Measurements from ENCODE around the gene TNKS2. TPM values are rescaled to one million over a fixed set of nuclear protein-coding genes. Genes with fewer than 3 reads are reported as not detected.
A peak's percentile ranks its signal among the peaks of the same experiment; 100 is the strongest.

Gene TNKS2
- total and polyA plus RNA-seq, 2 of the 13 experiments (the other 11 are each of a cell fraction or from before 2014, with no cell fraction given) = 15.2 to 19.4 TPM

DNA sequence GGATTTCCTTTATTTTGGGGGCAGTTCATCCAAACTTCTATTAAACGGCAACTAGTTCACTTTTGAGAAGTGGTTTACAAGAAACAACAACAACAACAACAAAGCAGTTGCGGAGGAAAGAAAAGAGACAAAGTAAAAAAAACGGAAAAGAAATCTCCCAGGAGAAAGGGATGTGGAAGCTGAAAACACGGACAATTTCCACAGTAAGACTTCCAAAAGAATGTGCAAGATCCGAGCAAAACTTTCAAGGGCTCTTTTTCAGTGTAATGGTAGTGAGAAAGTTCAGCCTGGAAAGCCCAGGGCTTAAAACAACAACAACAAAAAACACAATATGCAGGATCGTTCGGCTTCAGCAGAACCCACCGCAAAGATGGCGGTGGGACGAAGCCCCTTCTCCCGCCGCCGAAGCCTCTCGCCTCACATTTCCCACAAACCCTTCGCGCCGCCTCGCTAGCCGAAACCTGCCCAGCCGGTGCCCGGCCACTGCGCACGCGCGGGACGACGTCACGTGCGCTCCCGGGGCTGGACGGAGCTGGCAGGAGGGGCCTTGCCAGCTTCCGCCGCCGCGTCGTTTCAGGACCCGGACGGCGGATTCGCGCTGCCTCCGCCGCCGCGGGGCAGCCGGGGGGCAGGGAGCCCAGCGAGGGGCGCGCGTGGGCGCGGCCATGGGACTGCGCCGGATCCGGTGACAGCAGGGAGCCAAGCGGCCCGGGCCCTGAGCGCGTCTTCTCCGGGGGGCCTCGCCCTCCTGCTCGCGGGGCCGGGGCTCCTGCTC, at the start of gene TNKS2 (continued):
- TF ChIP-seq, protein P1, sequence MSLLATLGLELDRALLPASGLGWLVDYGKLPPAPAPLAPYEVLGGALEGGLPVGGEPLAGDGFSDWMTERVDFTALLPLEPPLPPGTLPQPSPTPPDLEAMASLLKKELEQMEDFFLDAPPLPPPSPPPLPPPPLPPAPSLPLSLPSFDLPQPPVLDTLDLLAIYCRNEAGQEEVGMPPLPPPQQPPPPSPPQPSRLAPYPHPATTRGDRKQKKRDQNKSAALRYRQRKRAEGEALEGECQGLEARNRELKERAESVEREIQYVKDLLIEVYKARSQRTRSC (CRISPR knock-in tag; IDR thresholded peaks at IDR 0.05; ENCODE audit: low read depth) = 0 out of 2 replicates have a peak, but pooled peaks have one; percentile 63
- TF ChIP-seq ZNF235 (CRISPR knock-in tag; IDR thresholded peaks at IDR 0.05; ENCODE audit: borderline replicate concordance) = peak; percentile 98
- TF ChIP-seq ARNTL (CRISPR knock-in tag; IDR thresholded peaks at IDR 0.05) = peak; percentile 85
- TF ChIP-seq MXI1 (IDR thresholded peaks at IDR 0.05; ENCODE audit: borderline replicate concordance, low read depth, low read length) = peak; percentile 79; the same call in 1 of the 3 replicates
- TF ChIP-seq YEATS2 (CRISPR knock-in tag; IDR thresholded peaks at IDR 0.05; ENCODE audit: borderline replicate concordance) = peak; percentile 81
- TF ChIP-seq REL (CRISPR knock-in tag; conservative IDR thresholded peaks at IDR 0.05) = no peak
- TF ChIP-seq, protein P2, sequence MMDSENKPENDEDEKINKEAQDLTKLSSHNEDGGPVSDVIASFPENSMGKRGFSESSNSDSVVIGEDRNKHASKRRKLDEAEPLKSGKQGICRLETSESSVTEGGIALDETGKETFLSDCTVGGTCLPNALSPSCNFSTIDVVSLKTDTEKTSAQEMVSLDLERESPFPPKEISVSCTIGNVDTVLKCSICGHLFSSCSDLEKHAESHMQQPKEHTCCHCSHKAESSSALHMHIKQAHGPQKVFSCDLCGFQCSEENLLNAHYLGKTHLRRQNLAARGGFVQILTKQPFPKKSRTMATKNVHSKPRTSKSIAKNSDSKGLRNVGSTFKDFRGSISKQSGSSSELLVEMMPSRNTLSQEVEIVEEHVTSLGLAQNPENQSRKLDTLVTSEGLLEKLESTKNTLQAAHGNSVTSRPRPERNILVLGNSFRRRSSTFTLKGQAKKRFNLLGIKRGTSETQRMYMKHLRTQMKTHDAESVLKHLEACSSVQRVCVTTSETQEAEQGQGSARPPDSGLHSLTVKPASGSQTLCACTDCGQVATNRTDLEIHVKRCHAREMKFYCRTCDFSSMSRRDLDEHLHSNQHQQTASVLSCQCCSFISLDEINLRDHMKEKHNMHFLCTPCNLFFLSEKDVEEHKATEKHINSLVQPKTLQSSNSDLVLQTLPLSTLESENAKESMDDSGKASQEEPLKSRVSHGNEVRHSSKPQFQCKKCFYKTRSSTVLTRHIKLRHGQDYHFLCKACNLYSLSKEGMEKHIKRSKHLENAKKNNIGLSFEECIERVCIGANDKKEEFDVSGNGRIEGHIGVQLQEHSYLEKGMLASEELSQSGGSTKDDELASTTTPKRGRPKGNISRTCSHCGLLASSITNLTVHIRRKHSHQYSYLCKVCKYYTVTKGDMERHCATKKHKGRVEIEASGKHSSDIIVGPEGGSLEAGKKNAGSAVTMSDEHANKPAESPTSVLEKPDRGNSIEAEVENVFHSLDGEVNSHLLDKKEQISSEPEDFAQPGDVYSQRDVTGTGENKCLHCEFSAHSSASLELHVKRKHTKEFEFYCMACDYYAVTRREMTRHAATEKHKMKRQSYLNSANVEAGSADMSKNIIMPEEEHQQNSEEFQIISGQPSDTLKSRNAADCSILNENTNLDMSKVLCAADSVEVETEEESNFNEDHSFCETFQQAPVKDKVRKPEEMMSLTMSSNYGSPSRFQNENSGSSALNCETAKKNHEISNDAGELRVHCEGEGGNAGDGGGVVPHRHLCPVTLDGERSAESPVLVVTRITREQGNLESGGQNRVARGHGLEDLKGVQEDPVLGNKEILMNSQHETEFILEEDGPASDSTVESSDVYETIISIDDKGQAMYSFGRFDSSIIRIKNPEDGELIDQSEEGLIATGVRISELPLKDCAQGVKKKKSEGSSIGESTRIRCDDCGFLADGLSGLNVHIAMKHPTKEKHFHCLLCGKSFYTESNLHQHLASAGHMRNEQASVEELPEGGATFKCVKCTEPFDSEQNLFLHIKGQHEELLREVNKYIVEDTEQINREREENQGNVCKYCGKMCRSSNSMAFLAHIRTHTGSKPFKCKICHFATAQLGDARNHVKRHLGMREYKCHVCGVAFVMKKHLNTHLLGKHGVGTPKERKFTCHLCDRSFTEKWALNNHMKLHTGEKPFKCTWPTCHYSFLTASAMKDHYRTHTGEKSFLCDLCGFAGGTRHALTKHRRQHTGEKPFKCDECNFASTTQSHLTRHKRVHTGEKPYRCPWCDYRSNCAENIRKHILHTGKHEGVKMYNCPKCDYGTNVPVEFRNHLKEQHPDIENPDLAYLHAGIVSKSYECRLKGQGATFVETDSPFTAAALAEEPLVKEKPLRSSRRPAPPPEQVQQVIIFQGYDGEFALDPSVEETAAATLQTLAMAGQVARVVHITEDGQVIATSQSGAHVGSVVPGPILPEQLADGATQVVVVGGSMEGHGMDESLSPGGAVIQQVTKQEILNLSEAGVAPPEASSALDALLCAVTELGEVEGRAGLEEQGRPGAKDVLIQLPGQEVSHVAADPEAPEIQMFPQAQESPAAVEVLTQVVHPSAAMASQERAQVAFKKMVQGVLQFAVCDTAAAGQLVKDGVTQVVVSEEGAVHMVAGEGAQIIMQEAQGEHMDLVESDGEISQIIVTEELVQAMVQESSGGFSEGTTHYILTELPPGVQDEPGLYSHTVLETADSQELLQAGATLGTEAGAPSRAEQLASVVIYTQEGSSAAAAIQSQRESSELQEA (CRISPR knock-in tag; IDR thresholded peaks at IDR 0.05; ENCODE audit: not compliant biosample characterization) = peak; percentile 45
- TF ChIP-seq, protein P3, sequence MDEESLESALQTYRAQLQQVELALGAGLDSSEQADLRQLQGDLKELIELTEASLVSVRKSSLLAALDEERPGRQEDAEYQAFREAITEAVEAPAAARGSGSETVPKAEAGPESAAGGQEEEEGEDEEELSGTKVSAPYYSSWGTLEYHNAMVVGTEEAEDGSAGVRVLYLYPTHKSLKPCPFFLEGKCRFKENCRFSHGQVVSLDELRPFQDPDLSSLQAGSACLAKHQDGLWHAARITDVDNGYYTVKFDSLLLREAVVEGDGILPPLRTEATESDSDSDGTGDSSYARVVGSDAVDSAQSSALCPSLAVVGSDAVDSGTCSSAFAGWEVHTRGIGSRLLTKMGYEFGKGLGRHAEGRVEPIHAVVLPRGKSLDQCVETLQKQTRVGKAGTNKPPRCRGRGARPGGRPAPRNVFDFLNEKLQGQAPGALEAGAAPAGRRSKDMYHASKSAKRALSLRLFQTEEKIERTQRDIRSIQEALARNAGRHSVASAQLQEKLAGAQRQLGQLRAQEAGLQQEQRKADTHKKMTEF (CRISPR knock-in tag; IDR thresholded peaks at IDR 0.05) = peak; percentile 61; the same call in 1 of the 2 replicates
- TF ChIP-seq, protein P4, sequence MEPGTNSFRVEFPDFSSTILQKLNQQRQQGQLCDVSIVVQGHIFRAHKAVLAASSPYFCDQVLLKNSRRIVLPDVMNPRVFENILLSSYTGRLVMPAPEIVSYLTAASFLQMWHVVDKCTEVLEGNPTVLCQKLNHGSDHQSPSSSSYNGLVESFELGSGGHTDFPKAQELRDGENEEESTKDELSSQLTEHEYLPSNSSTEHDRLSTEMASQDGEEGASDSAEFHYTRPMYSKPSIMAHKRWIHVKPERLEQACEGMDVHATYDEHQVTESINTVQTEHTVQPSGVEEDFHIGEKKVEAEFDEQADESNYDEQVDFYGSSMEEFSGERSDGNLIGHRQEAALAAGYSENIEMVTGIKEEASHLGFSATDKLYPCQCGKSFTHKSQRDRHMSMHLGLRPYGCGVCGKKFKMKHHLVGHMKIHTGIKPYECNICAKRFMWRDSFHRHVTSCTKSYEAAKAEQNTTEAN (CRISPR knock-in tag; conservative IDR thresholded peaks at IDR 0.05) = 0 out of 2 replicates have a peak, but pooled peaks have one; percentile 59
- TF ChIP-seq, protein P5, sequence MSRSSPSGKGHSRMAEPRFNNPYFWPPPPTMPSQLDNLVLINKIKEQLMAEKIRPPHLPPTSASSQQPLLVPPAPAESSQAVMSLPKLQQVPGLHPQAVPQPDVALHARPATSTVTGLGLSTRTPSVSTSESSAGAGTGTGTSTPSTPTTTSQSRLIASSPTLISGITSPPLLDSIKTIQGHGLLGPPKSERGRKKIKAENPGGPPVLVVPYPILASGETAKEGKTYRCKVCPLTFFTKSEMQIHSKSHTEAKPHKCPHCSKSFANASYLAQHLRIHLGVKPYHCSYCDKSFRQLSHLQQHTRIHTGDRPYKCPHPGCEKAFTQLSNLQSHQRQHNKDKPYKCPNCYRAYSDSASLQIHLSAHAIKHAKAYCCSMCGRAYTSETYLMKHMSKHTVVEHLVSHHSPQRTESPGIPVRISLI (CRISPR knock-in tag; IDR thresholded peaks at IDR 0.05; ENCODE audit: borderline replicate concordance) = peak; percentile 13; the same call in 1 of the 2 replicates
- TF ChIP-seq, protein P6, sequence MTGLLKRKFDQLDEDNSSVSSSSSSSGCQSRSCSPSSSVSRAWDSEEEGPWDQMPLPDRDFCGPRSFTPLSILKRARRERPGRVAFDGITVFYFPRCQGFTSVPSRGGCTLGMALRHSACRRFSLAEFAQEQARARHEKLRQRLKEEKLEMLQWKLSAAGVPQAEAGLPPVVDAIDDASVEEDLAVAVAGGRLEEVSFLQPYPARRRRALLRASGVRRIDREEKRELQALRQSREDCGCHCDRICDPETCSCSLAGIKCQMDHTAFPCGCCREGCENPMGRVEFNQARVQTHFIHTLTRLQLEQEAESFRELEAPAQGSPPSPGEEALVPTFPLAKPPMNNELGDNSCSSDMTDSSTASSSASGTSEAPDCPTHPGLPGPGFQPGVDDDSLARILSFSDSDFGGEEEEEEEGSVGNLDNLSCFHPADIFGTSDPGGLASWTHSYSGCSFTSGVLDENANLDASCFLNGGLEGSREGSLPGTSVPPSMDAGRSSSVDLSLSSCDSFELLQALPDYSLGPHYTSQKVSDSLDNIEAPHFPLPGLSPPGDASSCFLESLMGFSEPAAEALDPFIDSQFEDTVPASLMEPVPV (CRISPR knock-in tag; IDR thresholded peaks at IDR 0.05) = peak; percentile 64; the same call in 1 of the 2 replicates
